NCI-H748 (cell line): ENCODE data around the gene MLLT3.

Experiments used
- DNase-seq: peaks from one replicate; lab custom pipeline; 2025; ENCODE audit not compliant: unreplicated experiment; lab: John Stamatoyannopoulos, UW

MLLT3 gene

DNA sequence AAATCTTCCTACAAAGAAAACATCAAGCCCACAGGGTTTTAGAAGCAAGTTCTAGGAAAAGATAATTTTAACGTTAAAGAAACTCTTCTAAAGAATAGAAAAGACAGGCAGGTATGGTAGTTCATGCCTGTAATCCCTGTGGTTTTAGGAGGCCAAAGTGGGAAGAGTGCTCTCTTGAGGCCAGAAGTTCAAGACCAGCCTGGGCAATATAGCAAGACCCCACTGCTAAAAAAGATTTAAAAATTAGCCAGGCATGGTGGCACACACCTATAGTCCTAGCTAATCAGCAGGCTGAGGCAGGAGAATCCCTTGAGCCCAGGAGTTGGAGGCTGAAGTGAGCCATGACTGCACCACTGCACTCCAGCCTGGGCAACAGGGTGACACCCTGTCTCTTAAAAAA lies 193.3 kb downstream of the MLLT3 start:
- no peak for DNase-seq

- no peak for DNase-seq
These were observed 194.9 kb downstream of the MLLT3 start for GRCh38 chr9:20427359-20427758.

- no peak for DNase-seq
These were observed 196.3 kb downstream of the MLLT3 start for GRCh38 chr9:20426019-20426418.

- DNase-seq, result no peak
These were observed 202.8 kb downstream of the MLLT3 start for GRCh38 chr9:20419533-20419932.

DNA sequence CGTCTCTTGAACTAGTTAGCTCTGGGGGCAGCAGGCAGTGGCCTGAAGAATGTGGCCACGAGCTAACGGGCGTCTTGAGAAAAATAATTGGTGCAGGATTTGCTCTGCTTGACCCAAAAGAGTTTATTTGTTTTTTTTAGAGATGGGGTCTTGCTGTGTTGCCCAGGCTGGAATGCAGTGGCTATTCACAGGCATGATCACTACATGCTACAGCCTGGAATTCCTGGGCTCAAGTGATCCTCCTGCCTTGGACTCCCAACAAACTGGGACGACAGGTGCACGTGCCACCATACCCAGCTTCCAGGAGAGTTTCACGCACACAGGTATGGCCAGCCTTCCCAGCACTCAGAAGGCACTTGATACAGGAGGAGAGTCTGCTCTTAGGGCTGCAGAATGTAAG lies 203.8 kb downstream of the MLLT3 start:
- no peak for DNase-seq

GRCh38 chr9:20417373-20418080 lies 204.8 kb downstream of the MLLT3 start:
- DNase-seq, result no peak

- DNase-seq, result no peak
These were observed 208.1 kb downstream of the MLLT3 start for GRCh38 chr9:20414150-20414549.

- no peak for DNase-seq
These were observed 212.8 kb downstream of the MLLT3 start for GRCh38 chr9:20409321-20410092.

GRCh38 chr9:20408513-20408912 lies 213.8 kb downstream of the MLLT3 start:
- no peak for DNase-seq

GRCh38 chr9:20407013-20407412 lies 215.3 kb downstream of the MLLT3 start:
- DNase-seq, result no peak

DNA sequence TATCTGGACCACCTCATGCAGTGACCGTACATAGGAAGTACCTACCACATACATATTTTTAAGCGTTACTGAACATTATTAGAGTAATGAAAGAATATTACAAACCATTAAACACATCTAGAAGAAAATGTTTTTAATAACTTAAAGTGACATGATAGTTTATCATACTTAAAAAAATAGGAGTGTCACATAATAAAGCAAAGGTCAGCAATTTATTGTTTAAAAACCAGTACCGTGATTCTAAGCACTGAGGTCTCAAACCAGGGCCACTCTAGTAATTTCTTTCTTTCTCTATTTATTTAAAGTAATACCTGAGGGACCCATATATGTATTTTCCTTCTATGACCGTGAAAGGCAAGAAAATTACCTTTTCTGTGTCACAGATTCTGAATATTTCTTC lies 216.0 kb downstream of the MLLT3 start:
- no peak for DNase-seq

GRCh38 chr9:20405616-20406015 lies 216.7 kb downstream of the MLLT3 start:
- no peak for DNase-seq

- DNase-seq, result no peak
These were observed 217.2 kb downstream of the MLLT3 start for GRCh38 chr9:20405078-20405477.

DNA sequence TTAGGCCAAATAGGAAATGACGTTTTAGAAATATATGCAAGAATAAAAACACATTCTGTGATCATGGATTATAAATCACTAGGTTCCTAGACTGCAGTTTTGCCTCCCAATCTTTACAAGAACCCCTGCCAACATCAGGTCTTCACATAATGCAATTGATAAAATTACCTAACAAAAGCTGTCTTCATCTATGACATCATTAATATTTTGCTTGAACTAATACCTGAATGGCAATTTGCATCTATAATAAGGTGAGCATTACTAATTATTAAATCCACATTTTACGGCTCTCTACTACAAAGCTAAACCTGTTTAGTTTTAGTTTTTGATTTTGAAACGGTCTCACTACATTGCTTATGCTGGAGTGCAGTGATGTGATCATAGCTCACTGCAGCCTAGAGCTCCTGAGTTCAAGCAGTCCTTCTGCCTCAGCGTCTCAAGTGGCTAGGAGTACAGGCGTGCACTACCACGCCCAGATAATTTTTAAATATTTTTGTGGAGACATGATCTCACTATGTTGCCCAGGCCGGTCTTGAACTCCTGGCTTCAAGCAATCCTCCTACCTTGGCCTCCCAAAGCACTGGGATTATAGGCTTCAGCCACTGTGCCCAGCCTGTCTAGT lies 218.0 kb downstream of the MLLT3 start:
- DNase-seq, result no peak

- no peak for DNase-seq
These were observed 219.0 kb downstream of the MLLT3 start for GRCh38 chr9:20403346-20403745.

GRCh38 chr9:20402273-20402875 lies 219.9 kb downstream of the MLLT3 start:
- DNase-seq, result no peak

DNA sequence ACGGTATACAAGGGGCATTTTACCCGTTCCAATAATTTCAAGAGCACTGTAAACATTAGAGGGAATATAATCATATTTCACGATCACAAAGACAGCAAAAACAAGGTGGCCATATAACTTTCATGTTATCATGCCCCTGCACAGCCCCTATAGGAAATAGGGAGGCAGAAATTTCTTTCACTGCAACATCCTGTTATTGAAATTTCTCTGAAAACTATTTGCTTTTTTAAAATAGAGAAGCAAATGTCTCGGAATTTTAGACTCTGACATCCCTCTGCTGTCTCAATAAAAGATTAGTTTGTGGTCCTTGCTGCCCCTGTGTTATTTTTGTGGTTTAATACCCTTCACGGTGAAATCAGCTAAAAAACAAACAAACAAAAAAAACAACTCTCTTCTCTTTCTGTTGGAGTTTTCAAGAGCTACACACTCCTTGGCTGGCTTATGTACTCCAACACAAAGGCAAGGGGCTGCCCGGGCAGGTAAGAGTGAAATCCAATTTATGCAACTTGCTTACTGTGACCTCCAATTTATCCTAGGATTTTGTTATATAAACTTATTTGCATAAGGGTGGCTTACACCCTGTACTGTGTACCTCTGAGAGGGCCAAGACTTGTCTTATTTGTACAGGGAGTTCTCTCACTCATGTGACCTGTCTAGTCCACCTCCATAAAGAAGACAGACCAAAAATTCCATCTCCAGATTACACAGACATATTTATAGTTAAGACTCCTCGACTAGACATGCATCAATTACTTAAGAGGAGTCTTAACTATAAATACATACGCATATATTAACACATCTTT lies 223.6 kb downstream of the MLLT3 start:
- no peak for DNase-seq

- no peak for DNase-seq
These were observed 225.0 kb downstream of the MLLT3 start for GRCh38 chr9:20397348-20397747.

- DNase-seq, result no peak
These were observed 225.8 kb downstream of the MLLT3 start for GRCh38 chr9:20396509-20396908.

DNA sequence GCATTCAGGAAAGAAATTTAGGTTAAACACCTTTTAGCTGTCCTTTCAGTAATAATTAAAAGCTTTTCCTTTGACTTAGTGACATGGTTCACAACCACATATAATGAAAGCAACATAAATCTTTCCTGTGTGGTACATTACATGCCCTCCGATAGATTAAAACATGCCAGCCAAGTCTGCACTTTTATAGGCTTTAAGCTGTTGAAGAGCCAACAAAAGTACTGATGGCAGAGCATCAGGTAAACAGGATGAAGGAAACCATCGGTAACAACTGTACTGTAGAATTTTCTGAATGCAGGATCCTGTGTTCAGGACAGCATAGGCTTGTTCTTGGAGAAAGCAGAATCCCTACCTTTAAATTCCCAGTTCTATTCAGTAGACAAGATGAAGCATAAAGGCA lies 226.6 kb downstream of the MLLT3 start:
- DNase-seq, result no peak

GRCh38 chr9:20394969-20395368 lies 227.3 kb downstream of the MLLT3 start:
- DNase-seq, result no peak
